Nephron (organoid): ENCODE results near the gene TNS1.

Experiments
- H3K27ac Mint-ChIP-seq, 3 experiments: 2 replicates each; pipeline ENCODE4 v1.8.0; 2020; ENCODE audit warnings: mixed read lengths in 3 of 3, mild to moderate bottlenecking in 2 of 3, moderate library complexity in 1 of 3
- H3K27me3 Mint-ChIP-seq: 2 replicates; pipeline ENCODE4 v1.8.0; 2021; ENCODE audit warnings: low read depth, mild to moderate bottlenecking, moderate library complexity, mixed read lengths
- H3K36me3 Mint-ChIP-seq: 2 replicates; pipeline ENCODE4 v1.8.0; 2020; ENCODE audit warnings: low read depth, mixed read lengths
- H3K4me1 Mint-ChIP-seq: 2 replicates; pipeline ENCODE4 v1.8.0; 2020; ENCODE audit warnings: mixed read lengths
- H3K4me3 Mint-ChIP-seq, 3 experiments: 2 replicates each; pipeline ENCODE4 v1.8.0; 2020; ENCODE audit warnings: mild to moderate bottlenecking in 3 of 3, mixed read lengths in 3 of 3, moderate library complexity in 2 of 3
- H3K9me3 Mint-ChIP-seq: 2 replicates; pipeline ENCODE4 v1.8.0; 2020; ENCODE audit warnings: mixed read lengths
- TF ChIP-seq, protein P1 (sequence below), 3 experiments: fragments of 200-600 bp; sonication (generic); IDR thresholded peaks; one replicate each; pipeline ENCODE4 v1.5.0; 2021; ENCODE audit warnings: antibody characterized with exemption in 3 of 3; ENCODE audit not compliant: unreplicated experiment in 3 of 3

Gene TNS1

DNA sequence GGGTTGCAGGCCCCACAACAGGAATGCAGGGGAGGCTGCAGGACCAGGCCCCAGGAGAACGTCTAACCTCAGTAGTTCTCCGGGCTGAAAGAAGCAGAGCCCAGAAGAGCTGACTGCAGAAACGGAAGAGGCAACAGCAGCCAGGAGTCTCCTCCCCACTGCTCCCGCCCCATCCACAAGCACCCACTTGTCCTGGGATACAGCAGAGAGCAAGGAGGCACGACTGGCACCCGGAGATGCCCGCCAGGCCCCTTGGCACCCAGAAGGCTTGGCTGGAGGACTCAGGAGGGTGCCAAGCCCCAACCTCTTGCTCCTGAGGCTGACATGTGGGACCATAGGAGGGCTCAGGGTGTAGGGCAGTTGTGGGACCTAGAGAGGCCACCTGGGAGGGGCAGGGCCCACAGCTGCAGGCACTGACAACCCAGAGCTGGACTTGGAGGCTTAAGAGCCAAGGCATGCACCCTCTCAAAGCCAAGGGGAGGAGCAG, 29.0 kb upstream of the TNS1 start:
- Mint-ChIP-seq H3K27me3 (peaks cover 41% of the 10 kb centered on the region), H3K9me3 (no peaks in the 10 kb centered on the region), H3K4me3 (no peak overlapping the region), H3K27ac (no peak overlapping the region), H3K4me1 (no peaks in the 10 kb centered on the region), H3K36me3 (no peaks in the 10 kb centered on the region)
- TF ChIP-seq, protein P1, sequence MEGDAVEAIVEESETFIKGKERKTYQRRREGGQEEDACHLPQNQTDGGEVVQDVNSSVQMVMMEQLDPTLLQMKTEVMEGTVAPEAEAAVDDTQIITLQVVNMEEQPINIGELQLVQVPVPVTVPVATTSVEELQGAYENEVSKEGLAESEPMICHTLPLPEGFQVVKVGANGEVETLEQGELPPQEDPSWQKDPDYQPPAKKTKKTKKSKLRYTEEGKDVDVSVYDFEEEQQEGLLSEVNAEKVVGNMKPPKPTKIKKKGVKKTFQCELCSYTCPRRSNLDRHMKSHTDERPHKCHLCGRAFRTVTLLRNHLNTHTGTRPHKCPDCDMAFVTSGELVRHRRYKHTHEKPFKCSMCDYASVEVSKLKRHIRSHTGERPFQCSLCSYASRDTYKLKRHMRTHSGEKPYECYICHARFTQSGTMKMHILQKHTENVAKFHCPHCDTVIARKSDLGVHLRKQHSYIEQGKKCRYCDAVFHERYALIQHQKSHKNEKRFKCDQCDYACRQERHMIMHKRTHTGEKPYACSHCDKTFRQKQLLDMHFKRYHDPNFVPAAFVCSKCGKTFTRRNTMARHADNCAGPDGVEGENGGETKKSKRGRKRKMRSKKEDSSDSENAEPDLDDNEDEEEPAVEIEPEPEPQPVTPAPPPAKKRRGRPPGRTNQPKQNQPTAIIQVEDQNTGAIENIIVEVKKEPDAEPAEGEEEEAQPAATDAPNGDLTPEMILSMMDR (IDR thresholded peaks at IDR 0.05; ENCODE audit: unreplicated experiment in 3 of 3) = no peak

DNA sequence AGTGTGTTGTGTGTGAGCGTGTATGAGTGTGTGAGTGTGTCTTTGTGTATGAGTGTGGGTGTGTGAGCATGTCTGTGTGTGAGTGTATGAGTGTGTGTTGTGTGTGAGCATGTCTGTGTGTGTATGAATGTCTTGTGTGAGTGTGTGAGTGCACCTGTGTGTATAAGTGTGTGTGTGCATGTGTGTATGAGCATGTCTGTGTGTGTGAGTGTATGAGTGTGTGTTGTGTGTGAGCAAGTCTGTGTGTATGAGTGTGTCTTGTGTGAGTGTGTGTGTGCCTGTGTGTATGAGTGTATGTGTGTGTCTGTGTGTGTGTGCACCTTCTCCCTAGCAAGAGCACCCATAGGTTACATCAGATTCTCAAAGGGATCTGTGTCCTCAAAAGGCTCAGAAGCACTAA, 28.5 kb upstream of the TNS1 start:
- Mint-ChIP-seq H3K36me3 (no peaks in the 10 kb centered on the region), H3K4me1 (no peaks in the 10 kb centered on the region), H3K27ac (no peak overlapping the region), H3K9me3 (no peaks in the 10 kb centered on the region), H3K27me3 (peaks cover 36% of the 10 kb centered on the region), H3K4me3 (no peak overlapping the region)
- TF ChIP-seq, protein P1 (IDR thresholded peaks at IDR 0.05; ENCODE audit: unreplicated experiment in 3 of 3) = no peak

DNA sequence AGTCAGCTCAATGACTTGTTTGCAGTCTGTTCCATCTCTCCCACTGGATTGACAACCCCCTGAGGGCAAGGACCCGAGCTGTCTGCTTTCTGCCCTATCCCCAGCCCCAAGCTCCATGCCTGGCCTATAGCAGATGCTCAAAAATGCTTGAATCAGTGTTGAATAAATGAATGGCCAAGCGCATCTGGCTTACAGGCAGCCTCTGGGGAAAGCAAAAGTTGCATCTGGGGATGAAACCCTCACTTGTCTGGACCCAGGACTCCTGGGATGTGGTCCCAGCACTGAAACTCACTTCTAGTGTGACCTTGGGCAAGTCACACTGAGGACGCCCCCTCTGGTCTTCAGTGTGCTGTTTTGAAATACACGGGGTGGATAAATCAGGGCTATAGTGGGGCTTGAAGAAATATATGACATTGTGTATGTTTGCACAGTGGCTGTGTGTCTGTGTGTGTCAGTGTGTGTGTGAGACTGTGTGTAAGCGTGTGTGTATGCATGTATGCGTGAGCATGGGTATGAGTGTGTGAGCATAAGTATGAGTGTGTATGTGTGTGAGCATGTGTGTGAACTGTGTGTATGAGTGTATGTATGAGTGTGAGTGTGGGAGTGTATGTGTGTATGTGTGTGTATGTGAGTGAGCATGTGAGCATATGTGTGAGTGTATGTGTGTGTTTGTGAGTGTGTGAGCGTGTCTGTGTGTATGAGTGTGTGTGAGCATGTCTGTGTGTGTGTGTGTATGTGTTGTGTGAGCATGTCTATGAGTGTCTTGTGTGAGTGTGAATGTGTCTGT, 27.8 kb upstream of the TNS1 start:
- TF ChIP-seq, protein P1 (IDR thresholded peaks at IDR 0.05; ENCODE audit: unreplicated experiment in 3 of 3) = no peak
- Mint-ChIP-seq H3K4me3 (no peak overlapping the region), H3K9me3 (no peaks in the 10 kb centered on the region), H3K36me3 (no peaks in the 10 kb centered on the region), H3K27me3 (peaks cover 33% of the 10 kb centered on the region), H3K4me1 (peaks cover 6% of the 10 kb centered on the region), H3K27ac (no peak overlapping the region)

DNA sequence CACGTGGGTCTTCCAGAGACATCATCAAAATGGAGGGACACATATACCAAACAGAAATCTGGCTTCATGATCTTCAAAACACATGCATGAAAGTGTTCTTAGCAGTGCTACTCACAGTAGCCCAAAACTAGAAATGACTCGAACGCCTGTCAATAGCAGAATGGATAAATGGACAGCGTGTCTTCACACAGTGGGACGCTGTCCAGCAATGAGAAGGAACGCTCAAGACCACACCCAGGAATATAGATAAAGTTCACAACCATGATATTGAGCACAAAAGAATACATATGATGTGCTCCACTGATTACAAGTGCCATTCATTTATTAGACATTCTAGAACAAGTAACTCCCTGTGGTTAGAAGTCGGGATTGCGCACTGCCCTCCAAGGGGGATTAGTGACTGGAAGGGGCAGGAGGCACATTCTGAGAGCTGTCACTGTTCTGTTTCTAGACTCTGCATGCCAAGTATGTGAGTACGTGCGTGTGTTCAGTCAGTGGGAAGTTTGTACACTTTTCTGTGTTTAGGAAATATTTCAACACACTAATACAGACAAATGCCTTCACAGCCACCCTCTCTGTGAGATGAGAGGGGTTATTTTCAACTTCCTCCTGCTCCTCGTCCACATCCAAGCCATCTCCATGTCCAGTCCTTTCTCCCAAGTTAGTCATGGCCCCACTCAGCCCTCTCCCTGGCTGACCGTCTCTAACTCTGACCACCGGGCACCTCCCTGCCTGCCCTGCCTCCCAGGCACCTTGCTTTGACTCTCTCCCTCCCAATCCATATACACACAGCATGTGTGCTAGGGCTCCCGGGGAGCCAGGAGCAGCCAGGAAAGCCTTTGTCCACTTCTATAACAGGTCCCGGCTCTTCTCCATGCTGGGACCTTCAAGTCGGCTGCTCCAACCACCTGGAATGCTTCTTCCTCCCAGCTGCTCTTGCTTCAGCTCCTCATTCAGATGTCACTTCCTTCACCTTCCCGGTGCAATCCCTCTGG, 26.9 kb upstream of the TNS1 start:
- Mint-ChIP-seq H3K27me3 (peaks cover 30% of the 10 kb centered on the region), H3K9me3 (no peaks in the 10 kb centered on the region), H3K4me1 (peaks cover 7% of the 10 kb centered on the region), H3K4me3 (no peak overlapping the region), H3K36me3 (no peaks in the 10 kb centered on the region), H3K27ac (no peak overlapping the region)
- TF ChIP-seq, protein P1 (IDR thresholded peaks at IDR 0.05; ENCODE audit: unreplicated experiment in 3 of 3) = no peak

DNA sequence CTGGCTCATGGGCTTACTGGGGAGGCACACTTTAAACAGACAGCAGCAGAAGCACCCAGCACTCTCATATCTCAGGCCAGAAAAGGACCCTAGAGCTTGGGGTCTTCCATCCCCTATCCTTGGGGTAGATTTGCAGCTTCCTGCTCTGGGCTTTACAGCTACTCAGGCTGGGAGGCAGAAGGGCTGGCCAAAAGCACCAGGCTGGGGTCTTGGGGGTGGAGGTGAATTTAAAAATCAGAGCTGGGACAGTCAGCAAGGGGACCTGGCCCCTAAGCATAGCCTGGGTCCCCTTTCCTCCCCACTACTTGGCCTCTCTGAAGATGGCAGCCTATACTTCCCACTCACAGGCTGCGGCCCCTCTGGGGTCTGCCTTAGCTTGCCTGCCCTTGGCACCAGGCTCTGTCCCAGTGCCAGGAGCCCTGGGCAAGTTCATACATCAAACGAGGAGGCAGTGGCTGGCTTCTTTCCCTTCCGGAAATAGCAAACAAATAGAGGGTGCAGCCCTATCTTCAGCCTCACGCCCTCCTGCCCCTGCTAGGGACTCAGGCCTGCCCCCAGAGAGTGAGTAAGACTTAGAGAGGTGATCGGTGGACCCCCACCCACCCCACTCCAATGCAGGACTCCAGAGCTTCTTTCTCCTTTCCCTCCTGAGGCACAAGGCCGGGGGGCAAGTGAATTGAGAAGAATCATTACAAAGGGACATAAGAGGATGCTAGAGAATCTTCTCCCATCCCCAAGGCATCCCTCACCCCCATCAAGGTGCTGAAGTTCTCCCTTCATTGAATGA, 26.0 kb upstream of the TNS1 start:
- Mint-ChIP-seq H3K4me1 (peaks cover 7% of the 10 kb centered on the region), H3K27me3 (peaks cover 22% of the 10 kb centered on the region)

More for the DNA sequence above, 26.0 kb upstream of the TNS1 start:
- TF ChIP-seq, protein P1 (IDR thresholded peaks at IDR 0.05; ENCODE audit: unreplicated experiment in 3 of 3) = no peak
- no peak overlapping the region for H3K27ac Mint-ChIP-seq
- H3K9me3 Mint-ChIP-seq = no peaks in the 10 kb centered on the region
- H3K36me3 Mint-ChIP-seq = no peaks in the 10 kb centered on the region
- no peak overlapping the region for H3K4me3 Mint-ChIP-seq
